ENCODE results near the gene SPG11.
"Not testable (repeated sequence)": the region's sequence is repeated elsewhere in the genome, so short reads cannot be mapped to it uniquely, and the experiment has no call there.

Gene SPG11

DNA sequence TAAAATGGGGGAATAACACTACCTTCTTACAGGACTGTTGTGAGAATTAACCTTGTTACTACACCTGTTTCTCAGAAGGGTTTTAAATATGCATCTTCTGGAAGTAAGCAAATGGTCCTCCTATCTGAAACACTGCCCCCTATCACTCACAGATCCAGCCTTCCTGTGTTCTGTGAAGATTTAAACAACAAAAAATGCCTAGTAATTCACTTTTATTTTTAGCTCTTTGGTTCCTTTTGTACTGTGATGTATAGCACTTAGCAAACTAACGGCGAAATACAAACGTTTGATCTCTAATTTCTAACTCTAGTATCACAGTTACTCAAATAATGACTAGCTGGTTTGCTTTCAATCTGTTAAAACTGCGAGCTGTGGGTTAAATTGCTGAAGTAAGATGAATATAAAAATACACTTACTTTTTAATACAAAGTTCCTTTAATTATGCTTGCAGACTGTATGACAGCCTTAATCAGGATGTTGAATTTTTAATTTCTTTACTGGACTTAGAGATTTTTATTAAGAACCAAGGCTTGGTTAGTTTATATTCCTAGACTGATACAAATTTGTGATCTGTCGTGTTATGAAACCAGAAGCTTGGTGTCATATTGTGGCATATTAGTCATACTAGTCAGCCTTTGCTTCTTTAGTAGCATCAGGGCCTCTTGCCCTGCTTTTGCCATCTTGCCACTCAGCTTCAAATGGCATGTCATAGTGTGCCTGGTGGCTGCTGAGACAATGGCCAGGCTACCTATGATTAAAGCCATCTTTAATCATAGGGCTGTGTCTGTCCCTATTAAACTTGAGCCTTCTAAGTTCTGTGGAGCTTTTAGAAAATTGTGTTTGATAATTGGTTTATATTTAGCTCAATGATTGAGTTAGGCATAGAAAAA lies 117.3 kb downstream of the SPG11 start:
- H3K4me3 ChIP-seq: no peak overlapping the region
- H3K4me1 ChIP-seq: peaks cover 6% of the 10 kb centered on the region; the same call in 1 of the 2 replicates
- no peaks in the 10 kb centered on the region for H3K9me3 ChIP-seq
- H3K36me3 ChIP-seq (replicated peaks): peaks cover 35% of the 10 kb centered on the region
- H3K27me3 ChIP-seq (ENCODE audit: low read depth): no peaks in the 10 kb centered on the region
- in situ Hi-C loops (cut with MboI; ENCODE audit: low sequenced_read_pairs): no loop called here
- DNase-seq (ENCODE audit: low spot score in 2 of 2): no peak

GRCh38 chr15:44544745-44545144 lies 118.7 kb downstream of the SPG11 start:
- H3K9me3 ChIP-seq; DNase-seq (ENCODE audit: low spot score in 2 of 2); in situ Hi-C loops (cut with MboI; ENCODE audit: low sequenced_read_pairs); H3K4me3 ChIP-seq; H3K27me3 ChIP-seq (ENCODE audit: low read depth): not testable (repeated sequence)
- Histone ChIP-seq H3K4me1 (peaks cover 15% of the 10 kb centered on the region), H3K36me3 (replicated peaks) (peaks cover 32% of the 10 kb centered on the region)

GRCh38 chr15:44542596-44542995 lies 120.9 kb downstream of the SPG11 start:
- Histone ChIP-seq H3K9me3 (no peaks in the 10 kb centered on the region), H3K4me3 (no peak overlapping the region), H3K27me3 (ENCODE audit: low read depth) (no peaks in the 10 kb centered on the region), H3K36me3 (replicated peaks) (peaks cover 38% of the 10 kb centered on the region), H3K4me1 (peaks cover 18% of the 10 kb centered on the region)
- DNase-seq (ENCODE audit: low spot score in 2 of 2): no peak
- in situ Hi-C loops (cut with MboI; ENCODE audit: low sequenced_read_pairs): no loop called here

- in situ Hi-C loops (cut with MboI; ENCODE audit: low sequenced_read_pairs): no loop called here
- no peak overlapping the region for H3K4me3 ChIP-seq
Measured at GRCh38 chr15:44541282-44541958, 122.0 kb downstream of the SPG11 start.

GRCh38 chr15:44537735-44538240 lies 125.7 kb downstream of the SPG11 start:
- in situ Hi-C loops (cut with MboI; ENCODE audit: low sequenced_read_pairs): no loop called here
- DNase-seq (ENCODE audit: low spot score in 2 of 2): no peak
- peaks cover 12% of the 10 kb centered on the region for H3K4me1 ChIP-seq

More at GRCh38 chr15:44541282-44541958, 122.0 kb downstream of the SPG11 start:
- no peaks in the 10 kb centered on the region for H3K9me3 ChIP-seq
- no peak for DNase-seq (ENCODE audit: low spot score in 2 of 2)
- H3K27me3 ChIP-seq (ENCODE audit: low read depth): no peaks in the 10 kb centered on the region
- peaks cover 41% of the 10 kb centered on the region for H3K36me3 ChIP-seq (replicated peaks)
- H3K4me1 ChIP-seq: peaks cover 18% of the 10 kb centered on the region

GRCh38 chr15:44536962-44537734 lies 126.3 kb downstream of the SPG11 start, which contains the start of gene EIF3J:
EIF3J (plus strand) TSS chr15:44537147; CDS start chr15:44537195, 48 bp downstream.
- in situ Hi-C loops (cut with MboI; ENCODE audit: low sequenced_read_pairs): no loop called here
- no peaks in the 10 kb centered on the region for H3K27me3 ChIP-seq (ENCODE audit: low read depth)
- DNase-seq (ENCODE audit: low spot score in 2 of 2): peak; percentile 88 to 96
- peaks cover 26% of the 10 kb centered on the region for H3K36me3 ChIP-seq (replicated peaks)
- H3K9me3 ChIP-seq: no peaks in the 10 kb centered on the region
- peak within 1 kb of the TSS; percentile 98 for H3K4me3 ChIP-seq
- H3K4me1 ChIP-seq: peaks cover 12% of the 10 kb centered on the region

More at GRCh38 chr15:44537735-44538240, 125.7 kb downstream of the SPG11 start:
- Histone ChIP-seq H3K4me3 (peak overlapping the region; percentile 98), H3K27me3 (ENCODE audit: low read depth) (no peaks in the 10 kb centered on the region), H3K36me3 (replicated peaks) (peaks cover 29% of the 10 kb centered on the region), H3K9me3 (no peaks in the 10 kb centered on the region)

DNA sequence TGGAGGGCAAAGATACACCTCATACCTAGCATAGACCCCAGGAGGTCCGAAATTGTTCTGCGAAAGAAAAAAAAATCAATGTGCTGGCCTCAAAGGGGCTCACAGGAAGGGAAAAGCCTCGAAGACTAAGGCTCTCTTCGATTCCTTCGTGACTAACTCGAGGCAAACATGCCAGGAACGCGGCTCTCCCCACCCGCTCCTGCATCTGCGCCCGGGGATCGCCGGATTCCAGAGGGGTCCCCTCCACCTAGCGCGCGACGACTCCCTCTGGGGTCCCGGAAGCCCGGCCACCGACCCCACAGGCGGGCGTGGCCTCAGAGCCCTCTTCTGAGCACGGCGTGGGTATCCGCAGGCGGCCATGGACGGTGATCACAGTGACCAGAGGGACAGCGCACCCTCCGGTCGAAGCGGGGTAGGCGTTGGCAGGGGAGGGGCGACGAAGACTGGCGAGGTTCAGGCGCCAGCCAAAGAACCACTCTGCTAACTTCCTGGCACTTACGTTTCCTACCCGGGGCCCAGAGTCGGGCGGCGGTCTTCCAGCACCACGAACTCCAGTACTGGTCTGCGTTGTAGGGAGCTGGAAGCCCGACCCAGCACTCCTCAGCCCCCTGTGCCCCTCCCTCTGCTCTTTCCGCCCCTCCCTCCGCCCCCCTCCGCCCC lies 127.0 kb downstream of the SPG11 start:
- Histone ChIP-seq H3K36me3 (replicated peaks) (peaks cover 20% of the 10 kb centered on the region), H3K4me1 (peaks cover 12% of the 10 kb centered on the region), H3K4me3 (peak overlapping the region; percentile 98), H3K9me3 (no peaks in the 10 kb centered on the region), H3K27me3 (ENCODE audit: low read depth) (no peaks in the 10 kb centered on the region)
- in situ Hi-C loops (cut with MboI; ENCODE audit: low sequenced_read_pairs): no loop called here
- no peak for DNase-seq (ENCODE audit: low spot score in 2 of 2)

DNA sequence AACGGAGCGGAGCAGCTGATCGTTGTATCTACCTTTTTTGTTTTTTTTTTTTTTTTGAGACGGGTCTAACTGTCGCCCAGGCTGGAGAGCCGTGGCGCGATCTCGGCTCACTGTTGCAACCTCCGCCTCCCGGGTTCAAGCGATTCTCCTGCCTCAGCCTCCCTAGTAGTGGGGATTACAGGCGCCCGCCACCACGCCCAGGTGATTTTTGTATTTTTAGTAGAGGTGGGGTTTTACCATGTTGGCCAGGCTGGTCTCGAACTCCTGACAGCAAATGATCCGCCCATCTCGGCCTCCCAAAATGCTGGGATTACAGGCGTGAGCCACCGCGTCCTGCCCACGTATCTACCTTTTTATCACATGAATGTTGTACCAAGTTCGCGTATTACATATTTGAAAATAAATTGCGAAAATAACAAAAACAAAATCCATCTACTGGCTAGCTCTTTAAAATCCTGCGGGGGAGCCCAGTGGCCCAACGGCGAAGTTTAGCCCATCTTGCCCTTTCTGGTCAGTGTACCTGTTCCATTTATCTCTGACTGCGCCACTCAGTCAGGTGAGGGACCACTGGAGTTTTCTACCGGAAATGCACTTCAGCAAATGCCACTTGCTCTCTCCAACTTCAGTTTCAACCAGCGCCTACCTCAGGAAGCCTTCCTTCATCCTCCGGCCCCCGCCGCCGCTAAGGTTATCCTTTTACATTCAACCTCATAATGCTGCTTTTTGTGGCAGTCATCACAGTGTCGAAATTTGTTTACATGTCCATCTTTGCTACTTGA lies 127.8 kb downstream of the SPG11 start:
- peak in 1 of 2 experiments; percentile 40 for DNase-seq (ENCODE audit: low spot score in 2 of 2)
- Histone ChIP-seq H3K4me1 (peaks cover 7% of the 10 kb centered on the region), H3K36me3 (replicated peaks) (peaks cover 13% of the 10 kb centered on the region), H3K4me3 (peak overlapping the region; percentile 98), H3K9me3 (no peaks in the 10 kb centered on the region), H3K27me3 (ENCODE audit: low read depth) (no peaks in the 10 kb centered on the region)
- in situ Hi-C loops (cut with MboI; ENCODE audit: low sequenced_read_pairs): no loop called here

- H3K4me3 ChIP-seq: no peak overlapping the region
- H3K27me3 ChIP-seq (ENCODE audit: low read depth): no peaks in the 10 kb centered on the region
- in situ Hi-C loops (cut with MboI; ENCODE audit: low sequenced_read_pairs): no loop called here
- H3K9me3 ChIP-seq: no peaks in the 10 kb centered on the region
- H3K4me1 ChIP-seq: peaks cover 4% of the 10 kb centered on the region; the same call in 1 of the 2 replicates
- no peak for DNase-seq (ENCODE audit: low spot score in 2 of 2)
- peaks cover 13% of the 10 kb centered on the region for H3K36me3 ChIP-seq (replicated peaks)
Measured at GRCh38 chr15:44535092-44535491, 128.4 kb downstream of the SPG11 start.

GRCh38 chr15:44532689-44533088 lies 130.8 kb downstream of the SPG11 start:
- Histone ChIP-seq H3K4me3 (no peak overlapping the region), H3K27me3 (ENCODE audit: low read depth) (no peaks in the 10 kb centered on the region), H3K4me1 (no peaks in the 10 kb centered on the region), H3K36me3 (replicated peaks) (peaks cover 2% of the 10 kb centered on the region), H3K9me3 (no peaks in the 10 kb centered on the region)
- in situ Hi-C loops (cut with MboI; ENCODE audit: low sequenced_read_pairs): no loop called here
- no peak for DNase-seq (ENCODE audit: low spot score in 2 of 2)

GRCh38 chr15:44532275-44532674 lies 131.2 kb downstream of the SPG11 start:
- in situ Hi-C loops (cut with MboI; ENCODE audit: low sequenced_read_pairs); H3K4me1 ChIP-seq; H3K9me3 ChIP-seq; H3K27me3 ChIP-seq (ENCODE audit: low read depth); H3K36me3 ChIP-seq (replicated peaks); H3K4me3 ChIP-seq; DNase-seq (ENCODE audit: low spot score in 2 of 2): not testable (repeated sequence)

GRCh38 chr15:44530653-44531052 lies 132.8 kb downstream of the SPG11 start:
- in situ Hi-C loops (cut with MboI; ENCODE audit: low sequenced_read_pairs): no loop called here
- H3K9me3 ChIP-seq: no peaks in the 10 kb centered on the region

More at GRCh38 chr15:44530653-44531052, 132.8 kb downstream of the SPG11 start:
- DNase-seq (ENCODE audit: low spot score in 2 of 2): no peak
- H3K4me1 ChIP-seq: no peaks in the 10 kb centered on the region
- H3K27me3 ChIP-seq (ENCODE audit: low read depth): no peaks in the 10 kb centered on the region
- no peak overlapping the region for H3K4me3 ChIP-seq
- H3K36me3 ChIP-seq (replicated peaks): no peaks in the 10 kb centered on the region; the same call in 1 of the 2 replicates

Measured in HAP-1 (cell line).